NCI-H1417 (cell line): ENCODE results near the gene LCE4A.

Experiments
- DNase-seq, 3 experiments: peaks; one replicate each; lab custom pipeline; 2025; lab: John Stamatoyannopoulos, UW

The LCE4A gene

GRCh38 chr1:152745765-152746444, 37.9 kb downstream of the LCE4A start:
- no peak for DNase-seq

- DNase-seq, result no peak
Measured at GRCh38 chr1:152747831-152748230, 39.9 kb downstream of the LCE4A start.

DNA sequence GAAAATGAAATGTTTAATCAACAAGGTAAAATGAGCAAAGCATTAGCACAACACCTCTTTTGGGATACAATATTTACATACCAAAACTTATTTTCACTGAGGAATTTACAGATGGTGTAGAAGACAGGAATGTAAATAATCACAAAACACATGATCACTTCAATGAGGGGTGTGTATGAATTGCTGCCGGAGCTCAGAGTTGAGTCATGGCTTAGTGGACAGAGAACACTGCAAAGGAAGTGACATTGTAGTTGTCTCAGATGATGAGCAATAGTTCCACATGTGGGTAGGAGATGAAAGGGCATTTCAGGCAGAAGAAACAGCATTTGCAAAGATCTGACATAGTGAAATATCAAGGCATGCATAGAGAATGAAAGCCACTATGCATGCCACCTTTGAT, 44.3 kb downstream of the LCE4A start:
- no peak for DNase-seq

GRCh38 chr1:152753586-152753985, 45.6 kb downstream of the LCE4A start:
- no peak for DNase-seq

- DNase-seq, result no peak
Measured at GRCh38 chr1:152756872-152757271, 48.9 kb downstream of the LCE4A start.

GRCh38 chr1:152757747-152758146, 49.8 kb downstream of the LCE4A start, which contains the start of gene KPRP:
Gene KPRP, plus strand, starts transcription at chr1:152758025. Its CDS starts 1,564 bp downstream, at chr1:152759589.
- no peak for DNase-seq

GRCh38 chr1:152758636-152759035, 50.7 kb downstream of the LCE4A start:
- no peak for DNase-seq
